C1 segment of cervical spinal cord (tissue), 14 donors: ENCODE results near the gene PSMA6.
"Not testable (repeated sequence)": the region's sequence is repeated elsewhere in the genome, so short reads cannot be mapped to it uniquely, and the experiment has no call there.

ENCODE experiments used
- DNase-seq, 14 donors: peaks; one replicate each; lab custom pipeline; 2025; lab: John Stamatoyannopoulos, UW

The PSMA6 gene

DNA sequence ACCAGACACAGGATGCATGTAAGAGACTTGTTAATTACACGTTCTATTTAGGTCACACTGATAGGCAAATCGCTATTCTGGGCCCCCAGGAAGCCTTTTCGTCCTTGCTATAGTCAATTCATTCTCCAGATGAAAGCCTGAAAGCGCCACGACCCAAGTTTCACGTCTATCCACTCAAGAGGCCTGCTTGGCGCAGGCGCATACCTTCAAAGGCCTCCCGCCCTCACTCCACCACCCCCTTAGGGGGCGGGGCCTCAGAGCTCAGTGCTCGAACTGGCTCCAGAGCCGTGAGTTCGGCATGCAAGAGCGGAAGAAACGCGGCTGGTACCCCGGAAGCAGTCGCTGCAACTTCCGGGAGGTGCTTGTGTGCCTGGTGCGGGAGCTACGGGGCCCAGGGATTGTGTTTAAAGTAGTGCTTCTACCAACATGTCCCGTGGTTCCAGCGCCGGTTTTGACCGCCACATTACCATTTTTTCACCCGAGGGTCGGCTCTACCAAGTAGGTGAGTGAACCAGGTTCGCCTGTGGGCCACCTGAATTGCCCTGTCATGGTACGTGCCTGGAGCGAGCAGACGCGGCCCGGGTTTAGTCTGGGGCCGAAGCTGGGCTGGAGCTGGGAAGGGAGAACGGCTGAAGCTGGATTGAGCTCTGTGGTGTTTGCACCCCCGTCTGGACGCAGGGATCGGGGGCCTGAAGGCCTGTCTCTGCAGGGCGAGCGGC lies at the start of gene PSMA6:
PSMA6 (plus strand) TSS at position 332 of the 719 bp plus-strand sequence; CDS start at position 427, 95 bp downstream.
- DNase-seq, result peak; percentile 86 to 99 (median 98)

DNA sequence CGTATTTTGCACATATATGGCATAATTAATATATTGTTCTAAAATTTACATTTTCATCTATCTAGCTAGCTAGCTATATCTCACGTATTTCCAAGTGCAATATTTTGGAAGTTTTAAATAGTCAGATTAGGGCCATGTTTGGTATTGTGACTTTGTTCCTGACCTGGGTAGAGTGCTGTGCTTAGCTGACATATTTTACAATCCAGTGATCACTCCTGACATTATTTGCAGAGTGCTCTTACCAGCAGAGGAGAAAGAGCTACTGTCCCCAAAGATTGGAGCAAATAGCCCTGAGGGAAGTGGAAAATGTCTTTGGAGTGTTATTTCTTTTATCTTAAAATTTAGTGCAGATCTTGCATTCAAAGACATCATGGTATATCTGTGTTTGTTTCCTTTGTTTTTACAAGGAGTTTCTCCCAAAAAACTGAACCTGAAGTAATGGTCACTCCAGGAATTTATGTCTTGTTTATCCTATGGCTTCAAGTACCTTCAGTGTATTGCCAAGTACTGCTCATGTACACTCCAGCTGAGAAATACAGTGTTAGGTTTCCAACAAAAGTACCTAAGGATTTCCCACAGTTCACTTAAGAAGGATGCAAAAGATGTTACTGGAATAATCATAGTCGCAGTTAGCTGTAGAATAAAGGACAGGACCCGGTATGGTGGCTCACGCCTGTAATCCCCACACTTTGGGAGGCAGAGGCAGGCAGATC lies 49.4 kb upstream of the PSMA6 start:
- no peak for DNase-seq

DNA sequence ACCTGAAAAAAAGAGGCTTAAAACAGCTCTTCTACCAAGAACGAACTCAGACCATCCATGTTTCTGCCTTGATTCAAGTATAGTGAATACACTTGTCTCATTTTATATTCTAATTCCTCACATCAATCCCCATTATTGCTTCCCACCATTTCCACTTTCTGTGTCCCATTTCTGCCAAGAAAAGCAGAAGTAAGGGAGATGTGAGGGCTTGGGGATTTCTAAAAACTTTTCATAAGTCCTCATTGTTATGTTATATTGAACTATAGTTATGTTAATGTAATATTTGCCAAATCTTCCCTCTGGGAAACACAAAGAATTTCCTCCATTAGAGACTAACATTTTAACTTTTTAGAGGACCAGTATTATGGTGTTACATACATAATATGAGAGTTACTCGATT lies 48.2 kb upstream of the PSMA6 start:
- DNase-seq, result no peak

DNA sequence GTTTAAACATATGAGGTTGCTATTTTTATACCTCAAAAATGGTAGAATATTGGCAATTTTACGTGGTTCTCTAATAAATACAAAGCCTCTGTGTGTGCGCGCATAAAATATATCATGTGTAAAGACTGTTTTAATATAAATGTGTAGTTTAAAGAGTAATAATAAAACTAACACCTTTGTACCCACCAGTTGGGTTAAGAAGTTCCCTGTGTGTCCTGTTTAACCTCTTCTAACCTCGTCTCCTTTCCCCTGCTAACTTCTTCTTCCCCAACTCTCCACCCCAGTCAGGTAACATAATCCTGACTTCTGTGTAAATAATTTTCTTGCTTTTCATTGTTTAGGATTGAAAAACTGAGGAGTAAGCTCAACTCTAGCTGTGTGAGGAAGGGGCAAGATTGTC lies 47.6 kb upstream of the PSMA6 start:
- no peak for DNase-seq

DNA sequence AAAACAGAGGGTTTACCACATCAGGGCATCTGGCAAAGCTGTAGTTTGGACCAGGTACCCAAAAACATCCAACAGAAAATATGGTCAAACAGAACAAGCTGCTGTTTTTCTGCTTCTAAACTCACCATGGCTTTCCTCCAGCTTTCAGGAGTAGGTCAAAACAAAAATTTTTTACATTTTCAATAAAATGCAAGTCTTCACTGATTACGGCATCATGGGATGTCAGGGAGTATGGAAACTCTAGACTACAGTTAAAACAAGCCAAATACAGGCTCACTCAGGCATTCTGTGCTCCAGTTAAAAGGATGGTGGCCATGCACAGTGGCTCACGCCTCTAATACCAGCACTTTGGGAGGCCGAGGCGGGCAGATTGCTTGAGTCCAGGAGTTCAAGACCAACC lies 47.1 kb upstream of the PSMA6 start:
- no peak for DNase-seq

DNA sequence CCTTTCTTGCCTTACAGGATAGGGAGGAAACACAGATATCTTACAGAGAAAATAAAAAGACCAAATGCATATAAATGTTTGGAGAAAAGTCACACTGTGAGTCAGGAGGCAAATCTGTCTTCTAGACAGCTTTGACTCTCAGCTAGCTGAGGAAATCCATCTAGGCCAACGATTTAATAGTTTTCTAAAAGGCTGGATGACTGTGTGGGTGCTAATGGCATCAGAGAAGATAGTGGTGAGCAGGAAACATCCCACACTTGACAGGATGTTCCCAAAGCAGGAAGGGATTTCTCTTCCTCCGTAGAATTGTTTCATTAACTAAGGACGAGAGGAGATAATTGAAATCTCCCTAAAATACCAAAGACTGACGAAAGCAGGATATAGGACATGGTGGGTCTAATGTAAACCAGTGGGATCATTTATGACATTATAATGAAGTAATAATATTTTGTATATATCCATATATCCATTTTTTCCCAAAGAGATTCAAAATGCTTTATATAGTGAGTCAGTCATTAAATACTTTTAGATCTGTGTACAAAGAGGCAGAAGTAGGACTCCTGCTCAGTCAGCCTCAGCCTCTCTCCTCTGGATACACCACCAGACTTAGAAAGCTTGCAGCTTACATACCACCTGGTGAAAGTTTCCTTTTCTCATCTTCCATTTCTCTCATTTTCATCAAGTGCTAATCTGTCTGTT lies 44.3 kb upstream of the PSMA6 start:
- DNase-seq, result no peak

DNA sequence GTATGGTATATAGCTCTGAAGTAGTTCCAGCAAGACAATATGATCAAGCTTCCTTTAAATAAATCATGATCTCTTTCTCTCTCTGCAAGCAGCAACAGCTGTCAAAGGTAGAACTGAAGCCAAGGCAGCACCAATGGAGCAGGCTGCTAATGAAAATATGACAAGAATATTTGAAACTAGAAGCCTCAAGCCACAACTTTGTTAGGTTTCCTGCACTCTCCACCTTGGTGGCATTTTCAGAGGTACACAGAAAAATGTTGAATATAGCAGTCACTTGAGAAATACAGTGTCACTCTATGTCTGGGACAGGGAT lies 43.8 kb upstream of the PSMA6 start:
- DNase-seq, result no peak

DNA sequence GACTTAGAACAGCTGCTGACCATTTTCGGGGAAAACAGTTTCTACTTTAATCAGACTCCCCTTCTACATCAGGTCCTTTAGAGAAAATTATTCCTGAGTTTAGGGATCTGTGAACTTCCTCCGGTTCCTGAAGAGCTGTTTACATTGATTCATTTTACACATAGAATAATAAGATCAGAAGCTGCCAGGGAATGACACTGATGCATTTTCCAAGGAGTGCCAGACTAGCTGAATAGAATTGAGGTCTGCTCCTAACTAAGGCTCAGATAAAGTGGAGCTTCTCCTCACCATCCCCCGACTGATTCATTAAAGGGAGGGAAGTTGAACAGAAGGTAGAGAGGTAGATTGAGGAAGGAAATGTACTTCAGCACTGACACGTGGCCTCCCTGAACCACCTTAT lies 41.9 kb upstream of the PSMA6 start:
- no peak for DNase-seq

DNA sequence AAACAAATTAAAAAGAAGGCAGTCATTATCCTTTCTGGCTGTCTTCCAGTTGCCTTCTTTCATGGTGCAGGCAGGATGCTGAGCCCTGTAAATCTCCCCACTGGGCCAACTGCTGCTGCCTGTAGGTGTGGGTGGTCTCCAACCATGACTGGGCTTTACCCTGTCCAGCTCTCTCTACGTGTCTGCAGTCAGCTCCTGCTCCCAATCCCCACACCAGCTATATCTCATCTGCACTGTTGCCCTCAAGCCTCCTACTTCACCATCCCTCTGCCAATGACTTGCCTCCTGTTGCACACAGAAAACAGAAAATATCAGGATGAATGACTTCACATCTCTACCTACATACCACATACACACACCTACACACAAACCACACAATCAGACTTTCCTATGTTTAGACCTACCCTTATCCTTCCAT lies 39.7 kb upstream of the PSMA6 start:
- DNase-seq, result no peak

DNA sequence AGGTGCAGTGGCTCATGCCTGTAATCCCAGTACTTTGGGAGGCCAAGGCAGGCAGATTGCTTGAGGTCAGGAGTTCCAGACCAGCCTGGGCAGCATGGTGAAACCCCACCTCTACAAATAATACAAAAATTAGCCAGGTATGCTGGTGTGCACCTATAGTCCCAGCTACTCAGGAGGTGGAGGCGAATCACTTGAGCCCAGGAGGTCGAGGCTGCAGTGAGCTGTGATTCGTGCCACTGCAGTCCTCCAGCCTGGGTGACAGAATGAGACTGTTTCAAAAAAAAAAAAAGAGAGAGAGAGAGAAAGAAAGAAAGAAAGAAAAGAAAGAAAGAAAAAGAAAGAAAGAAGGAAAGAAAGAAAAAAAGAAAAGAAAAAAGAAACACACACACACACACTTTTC lies 39.1 kb upstream of the PSMA6 start:
- not testable (repeated sequence) for DNase-seq

DNA sequence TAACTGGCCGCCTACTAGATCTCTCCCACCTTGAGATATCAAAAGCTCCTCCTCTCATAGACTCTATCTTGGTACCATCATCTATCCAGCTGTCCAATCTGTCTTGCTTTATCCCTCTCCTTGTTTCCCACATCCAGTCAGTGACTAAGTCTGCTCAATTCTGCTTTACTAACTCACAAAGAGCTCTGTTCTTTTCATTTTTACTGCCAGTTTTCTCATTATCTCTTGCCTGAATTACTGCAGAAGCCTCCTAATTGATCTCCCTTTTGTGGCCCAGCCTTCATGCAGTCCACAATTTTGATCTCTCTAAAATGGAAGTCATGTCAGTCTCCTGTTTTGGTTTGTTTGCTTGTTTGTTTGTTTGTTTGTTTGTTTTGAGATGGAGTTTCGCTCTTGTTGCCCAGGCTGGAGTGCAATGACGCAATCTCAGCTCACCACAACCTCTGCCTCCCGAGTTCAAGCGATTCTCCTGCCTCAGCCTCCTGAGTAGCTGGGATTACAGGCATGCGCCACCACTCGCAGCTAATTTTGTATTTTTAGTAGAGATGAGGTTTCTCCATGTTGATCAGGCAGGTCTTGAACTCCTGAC lies 38.1 kb upstream of the PSMA6 start:
- not testable (repeated sequence) for DNase-seq

DNA sequence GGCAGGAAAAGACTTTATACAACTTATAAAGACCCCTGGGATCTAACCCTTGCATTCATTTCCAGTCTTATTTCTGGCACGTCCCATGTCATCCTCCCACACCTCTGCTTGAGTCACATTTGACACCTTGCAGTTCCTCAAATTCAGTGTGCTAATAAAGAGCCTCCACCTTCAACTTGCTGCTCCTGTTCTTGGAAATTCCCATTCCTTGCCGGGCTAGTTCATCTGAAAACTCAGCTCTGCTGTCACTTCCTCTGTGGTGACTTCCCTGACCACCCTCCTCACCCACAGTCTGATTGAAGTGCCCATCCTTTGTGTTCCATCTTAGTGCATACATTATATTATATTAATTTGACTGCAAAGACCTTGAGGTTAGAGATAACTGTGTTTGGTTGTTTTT lies 37.4 kb upstream of the PSMA6 start:
- DNase-seq, result no peak

DNA sequence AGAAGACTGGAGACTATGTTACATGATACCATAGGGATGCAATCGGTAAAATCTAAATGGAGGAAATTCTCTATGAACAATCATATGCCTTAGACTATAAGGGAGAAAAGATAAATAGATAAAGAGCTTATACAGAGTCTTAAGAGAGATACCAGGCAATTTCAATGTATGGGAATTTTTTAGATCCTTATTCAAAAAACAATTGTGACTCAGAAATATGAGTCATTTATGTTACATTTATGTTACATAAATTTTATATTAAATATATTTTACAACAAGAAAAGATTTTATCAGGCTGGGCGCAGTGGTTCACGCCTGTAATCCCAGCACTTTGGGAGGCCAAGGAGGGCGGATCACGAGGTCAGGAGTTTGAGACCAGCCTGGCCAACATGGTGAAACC lies 36.5 kb upstream of the PSMA6 start:
- DNase-seq, result no peak

DNA sequence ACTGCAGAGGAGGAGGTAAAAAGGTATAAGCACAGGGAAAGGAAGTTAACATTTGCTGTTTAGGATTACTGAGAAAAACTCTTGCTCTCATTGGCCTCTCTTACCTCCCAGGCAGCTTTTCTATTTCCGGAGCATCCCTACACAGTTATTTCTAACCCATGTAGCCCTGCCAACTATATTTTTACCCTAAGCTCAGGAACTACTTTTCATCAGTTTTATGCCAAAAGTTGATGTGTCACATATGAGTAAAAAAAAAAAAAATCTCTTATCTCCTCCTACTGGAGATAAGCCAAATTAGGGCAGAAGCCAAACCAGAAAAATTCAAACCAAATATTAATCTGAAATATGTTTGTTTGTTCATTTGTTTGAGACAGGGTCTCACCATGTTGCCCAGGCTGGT lies 34.4 kb upstream of the PSMA6 start:
- no peak for DNase-seq

DNA sequence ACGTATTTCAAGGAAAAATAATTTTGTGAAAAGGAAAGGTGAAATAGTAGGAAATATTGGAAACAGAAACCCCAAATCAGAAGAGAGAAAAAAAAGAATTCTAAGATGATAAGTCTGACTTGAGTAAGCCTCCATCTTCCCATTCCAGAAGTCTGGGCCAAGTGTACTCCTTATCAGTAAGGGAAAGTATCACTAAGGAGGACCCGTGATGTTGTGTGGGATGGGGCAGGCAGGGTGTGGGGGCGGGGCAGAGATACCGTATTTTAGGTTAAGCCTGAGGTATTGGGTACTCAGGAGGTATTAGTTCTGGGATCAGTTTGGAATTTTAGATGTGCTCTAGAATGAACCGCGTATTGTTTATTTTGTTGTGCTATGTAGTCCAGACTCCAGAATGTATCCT lies 33.8 kb upstream of the PSMA6 start:
- no peak for DNase-seq

DNA sequence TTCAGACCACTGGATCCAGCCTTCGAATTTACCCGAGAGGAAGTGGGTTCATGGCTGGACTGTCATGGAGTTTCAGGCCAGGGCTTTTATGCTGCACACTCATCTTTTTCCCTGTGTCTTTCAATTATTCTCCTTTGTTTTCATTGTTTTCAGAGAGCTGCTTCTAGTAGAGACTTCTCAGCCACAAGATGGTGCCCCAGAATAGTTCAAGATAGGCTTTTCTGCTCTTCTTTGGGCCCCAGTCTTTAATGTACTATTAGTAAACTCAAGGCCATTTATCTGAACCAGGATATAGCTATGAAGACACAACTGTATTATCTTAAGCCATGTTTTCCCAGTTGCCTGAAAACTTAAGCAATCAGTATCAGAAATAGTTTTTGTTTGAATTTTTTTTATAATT lies 30.4 kb upstream of the PSMA6 start:
- no peak for DNase-seq

DNA sequence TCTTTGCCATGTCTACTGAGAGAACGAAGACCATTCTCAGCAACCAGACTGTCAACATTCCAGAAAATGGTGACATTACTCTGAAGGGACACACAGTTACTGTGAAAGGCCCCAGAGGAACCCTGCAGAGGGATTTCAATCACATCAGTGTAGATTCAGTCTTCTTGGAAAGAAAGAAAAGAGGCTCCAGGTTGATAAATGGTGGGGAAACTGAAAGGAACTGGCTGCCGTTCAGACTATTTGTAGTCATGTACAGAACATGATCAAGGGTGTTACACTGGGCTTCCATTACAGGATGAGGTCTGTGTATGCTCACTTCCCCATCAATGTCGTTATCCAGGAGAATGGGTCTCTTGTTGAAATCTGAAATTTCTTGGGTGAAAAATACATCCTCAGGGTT lies 29.7 kb upstream of the PSMA6 start:
- no peak for DNase-seq

DNA sequence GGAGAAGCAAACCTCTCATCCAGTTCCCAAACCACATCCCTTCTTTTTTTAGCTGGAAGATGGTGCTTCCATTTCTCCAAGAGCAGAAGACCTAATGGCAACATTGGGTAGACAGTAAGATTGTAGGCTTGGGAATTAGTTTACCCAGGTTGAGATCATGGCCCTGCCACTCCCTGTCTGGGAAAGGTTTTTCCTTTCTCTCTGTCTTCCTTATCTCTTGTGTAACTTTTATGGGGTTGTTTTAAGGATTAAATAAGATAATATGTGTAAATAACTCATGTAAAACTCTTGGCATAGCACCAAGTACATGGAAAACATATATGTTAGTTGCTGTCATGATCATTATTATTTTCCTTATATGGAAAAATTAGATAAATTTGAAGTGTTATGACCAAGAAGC lies 23.2 kb upstream of the PSMA6 start:
- DNase-seq, result no peak

DNA sequence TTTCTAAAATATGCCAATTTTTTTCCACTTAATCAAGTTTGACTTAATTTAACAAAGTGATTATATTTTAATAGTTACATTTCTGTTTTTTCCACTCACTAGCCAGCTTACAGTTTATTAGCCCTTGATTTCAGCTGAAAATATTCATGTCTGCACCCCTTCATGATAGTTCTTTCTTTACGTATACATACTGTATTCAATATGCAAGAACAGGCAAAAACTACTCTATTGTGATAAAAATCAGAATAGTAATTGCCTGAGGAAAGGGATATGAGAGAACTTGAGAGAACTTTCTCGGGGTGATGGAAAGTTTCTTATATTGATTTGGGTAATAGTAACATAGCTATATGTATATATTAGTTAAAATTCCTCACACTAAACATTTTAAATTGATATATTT lies 17.4 kb upstream of the PSMA6 start:
- DNase-seq, result no peak

DNA sequence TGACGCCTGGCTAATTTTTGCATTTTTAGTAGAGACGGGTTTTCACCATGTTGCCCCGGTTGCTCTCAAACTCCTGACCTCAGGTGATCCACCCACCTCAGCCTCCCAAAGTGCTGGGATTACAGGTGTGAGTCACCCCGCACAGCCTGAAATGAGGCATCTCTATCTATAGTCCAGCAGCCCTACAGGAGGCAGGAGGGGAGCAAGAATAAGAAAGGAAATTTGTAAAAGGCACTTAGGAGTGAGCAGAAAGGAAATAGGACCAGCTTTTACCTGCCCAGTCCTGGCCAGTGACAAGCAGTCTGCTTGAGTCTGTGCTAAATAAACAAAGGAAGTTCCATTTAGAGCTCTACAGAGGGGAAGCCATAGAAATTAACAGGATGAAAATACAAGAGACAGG lies 15.0 kb upstream of the PSMA6 start:
- no peak for DNase-seq

DNA sequence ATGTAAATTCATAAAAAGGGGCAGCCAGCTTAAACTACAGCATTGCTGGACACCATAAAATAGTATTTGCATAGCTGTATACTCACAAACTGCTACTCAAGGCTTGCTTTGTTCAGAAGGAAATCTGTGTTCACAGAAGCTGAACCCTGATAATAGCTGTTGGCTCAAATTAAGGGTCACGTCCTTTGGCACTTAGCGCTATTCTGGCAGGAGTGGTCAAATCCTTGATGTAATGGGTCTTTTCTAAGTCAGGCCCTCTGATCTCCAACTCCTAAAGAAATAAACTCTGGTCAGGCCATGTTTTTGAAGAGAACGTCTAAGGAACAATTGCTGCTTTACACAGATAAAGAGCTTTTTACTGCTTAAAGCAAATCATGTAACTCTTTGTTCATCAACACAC lies 12.8 kb upstream of the PSMA6 start:
- no peak for DNase-seq

DNA sequence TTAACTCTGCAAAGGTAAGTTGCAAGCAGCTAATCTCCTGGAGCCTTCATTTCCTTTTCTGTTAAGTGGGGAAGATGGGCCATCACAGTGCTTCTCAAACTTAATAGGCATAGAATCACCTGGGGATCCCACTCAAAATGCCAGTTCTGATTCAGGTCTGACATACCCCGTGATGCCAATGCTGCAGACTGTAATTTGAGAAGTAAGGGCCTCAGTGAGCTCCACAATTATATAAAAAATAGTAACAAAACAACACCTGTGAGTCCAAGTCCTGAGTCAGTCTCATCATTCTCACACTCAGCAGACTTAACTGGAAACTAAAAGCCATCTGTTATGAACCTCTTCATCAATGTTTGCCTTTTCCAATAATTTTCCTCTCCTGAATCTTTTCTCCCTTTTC lies 10.8 kb upstream of the PSMA6 start:
- no peak for DNase-seq

DNA sequence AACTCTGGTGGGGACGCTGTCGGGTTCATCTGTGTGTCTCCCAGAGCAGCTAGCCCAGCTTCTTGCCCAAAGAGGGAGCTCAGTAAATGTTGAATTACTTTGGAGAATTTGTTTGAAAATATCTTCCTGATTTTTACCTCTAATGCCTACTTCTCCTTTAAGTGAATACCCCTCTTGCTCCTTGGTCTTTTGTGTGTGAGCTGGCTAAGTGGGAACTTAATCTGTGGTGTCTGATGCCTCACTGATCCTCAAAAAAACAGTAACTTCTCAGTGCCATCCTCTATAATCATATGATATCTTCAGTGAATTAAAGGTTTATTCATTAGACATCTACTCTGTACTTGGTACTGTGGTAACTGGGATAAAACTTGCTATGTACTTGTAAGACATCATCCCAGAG lies 7.7 kb upstream of the PSMA6 start:
- DNase-seq, result no peak
